AG04449 (cell line): ENCODE results near the gene ZFPL1.

Experiments
- CTCF ChIA-PET: fragments of 350-600 bp; formaldehyde crosslinking; extraction: SDS; loops from one replicate; lab custom pipeline; 2021; ENCODE audit warnings: antibody characterized with exemption; lab: Yijun Ruan, JAX
- POLR2A ChIA-PET: fragments of 400-600, 350-600 bp; formaldehyde crosslinking; extraction: SDS; loops from one replicate; lab custom pipeline; 2020; ENCODE audit warnings: antibody characterized with exemption, inconsistent platforms; lab: Yijun Ruan, JAX
- DNase-seq: peaks from one replicate; pipeline ENCODE4 v3.0.0-alpha.2; 2010; ENCODE audit warnings: low read depth, low spot score
- H3K4me3 ChIP-seq: 2 replicates; pipeline ENCODE4 v1.5.1; 2011; ENCODE audit warnings: low read depth, mild to moderate bottlenecking, control low read depth, low read length
- CTCF ChIP-seq: IDR thresholded peaks from one replicate; pipeline ENCODE4 v1.5.1; 2011; ENCODE audit warnings: mild to moderate bottlenecking, moderate library complexity, low read length, control low read depth, inconsistent platforms; ENCODE audit not compliant: insufficient read depth; ENCODE audit errors: missing control alignments

ZFPL1 gene

GRCh38 chr11:65040847-65041622 is 43.0 kb upstream of the ZFPL1 start, which contains the start of gene SAC3D1:
SAC3D1 (plus strand) TSS chr11:65041210; CDS start chr11:65041293, 83 bp downstream.
- ChIA-PET POLR2A (interaction anchor here (0.6 to 1.5 kb wide), 7 partner anchors 13 to 592 kb away, joined by 3 to 4 read pairs (median 3); partner anchors contain the start of genes ARL2, GPHA2, PPP2R5B and SF1), CTCF (interaction anchor here (1.1 to 3.2 kb wide), 6 partner anchors 10 to 31 kb away, joined by 3 to 17 read pairs (median 10); partner anchors contain the start of genes ARL2, NAALADL1 and SNX15)
- H3K4me3 ChIP-seq: peak within 1 kb of the TSS; percentile 73
- DNase-seq: peak; percentile 37
- TF ChIP-seq CTCF: no peak

DNA sequence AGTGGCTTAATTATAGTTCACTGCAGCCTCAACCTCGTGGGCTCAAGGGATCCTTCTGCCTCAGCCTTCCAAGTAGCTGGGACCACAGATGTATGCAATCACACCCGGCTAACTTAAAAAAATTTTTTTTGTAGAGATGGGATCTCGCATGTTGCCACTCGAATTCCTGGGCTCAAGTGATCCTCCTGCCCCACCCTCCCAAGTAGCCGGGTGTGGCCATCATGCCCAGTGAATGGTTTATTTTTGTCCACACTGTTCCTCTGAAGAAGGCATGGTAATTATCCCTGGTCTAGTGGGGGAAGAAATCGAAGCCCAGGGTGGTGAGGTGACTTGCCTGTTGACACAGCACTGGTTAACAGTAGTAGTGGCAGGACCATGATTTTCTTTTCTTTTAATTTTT is 41.1 kb upstream of the ZFPL1 start:
- TF ChIP-seq CTCF: no peak
- ChIA-PET POLR2A (interaction anchor here (0.6 kb wide), 1 partner anchor 25 kb away, joined by 3 read pairs; no protein-coding TSS in a partner anchor), CTCF (interaction anchor here (1.2 to 1.5 kb wide), 2 partner anchors 14 to 29 kb away, joined by 4 to 5 read pairs; partner anchors contain the start of gene ARL2)
- DNase-seq: no peak
- H3K4me3 ChIP-seq: no peak overlapping the region

DNA sequence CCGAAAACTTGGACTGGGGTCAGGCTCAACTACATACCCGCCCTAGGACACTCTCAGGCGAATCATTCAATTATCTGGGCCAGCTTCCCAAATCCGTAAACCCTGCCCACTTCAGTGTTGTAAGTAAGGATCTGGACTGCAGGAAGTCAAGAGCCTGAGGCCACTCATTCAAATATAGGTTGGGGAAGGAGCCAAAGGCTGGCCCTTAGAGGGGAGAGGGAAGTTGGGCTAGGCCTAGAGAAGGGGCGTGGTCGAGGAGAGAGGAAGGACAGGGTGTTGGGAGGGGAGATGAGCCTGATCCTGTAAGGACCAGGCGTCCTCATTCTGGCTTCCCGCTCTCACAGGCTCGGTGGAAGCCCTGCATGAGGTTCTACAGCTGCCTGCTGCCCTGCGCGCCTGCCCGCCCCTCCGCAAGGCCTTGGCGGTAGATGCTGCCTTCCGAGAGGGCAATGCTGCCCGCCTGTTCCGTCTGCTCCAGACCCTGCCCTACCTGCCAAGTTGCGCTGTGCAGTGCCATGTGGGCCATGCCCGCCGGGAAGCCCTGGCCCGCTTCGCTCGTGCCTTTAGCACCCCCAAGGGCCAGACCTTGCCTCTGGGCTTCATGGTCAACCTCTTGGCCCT is 40.0 kb upstream of the ZFPL1 start:
- ChIA-PET POLR2A (no interaction called here), CTCF (interaction anchor here (1.2 to 1.5 kb wide), 2 partner anchors 15 to 30 kb away, joined by 4 to 5 read pairs; partner anchors contain the start of gene ARL2)
- DNase-seq: no peak
- TF ChIP-seq CTCF: no peak
- no peak overlapping the region for H3K4me3 ChIP-seq

- CTCF ChIA-PET: no interaction called here
- TF ChIP-seq CTCF: no peak
- DNase-seq: no peak
- H3K4me3 ChIP-seq: no peak overlapping the region
- POLR2A ChIA-PET: no interaction called here
These were observed 39.0 kb upstream of the ZFPL1 start for GRCh38 chr11:65045061-65045460.

DNA sequence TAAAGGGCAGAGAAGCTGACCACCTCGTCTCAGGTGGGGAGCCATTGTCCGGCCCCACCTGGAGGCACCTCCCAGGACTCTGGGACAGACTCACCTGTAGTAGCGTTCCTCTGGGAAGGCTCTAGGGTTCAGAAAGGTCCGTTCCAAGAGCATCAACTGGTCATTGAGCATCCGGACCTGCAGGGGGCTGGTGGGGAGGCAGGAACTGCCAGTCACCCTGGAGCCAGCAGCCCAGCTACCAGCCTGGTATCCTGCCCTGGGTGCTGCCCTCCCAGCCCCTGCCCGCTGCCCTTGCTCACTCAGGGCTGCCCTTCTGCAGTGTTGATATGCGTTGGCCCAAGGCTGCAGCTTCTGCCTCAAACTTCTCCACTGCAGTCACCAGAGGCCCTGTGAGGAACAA is 38.3 kb upstream of the ZFPL1 start:
- POLR2A ChIA-PET: no interaction called here
- DNase-seq: no peak
- TF ChIP-seq CTCF: no peak
- CTCF ChIA-PET: no interaction called here
- no peak overlapping the region for H3K4me3 ChIP-seq
